Measurements from ENCODE around the gene PDZD2. TPM values are rescaled to one million over a fixed set of nuclear protein-coding genes. Genes with fewer than 3 reads are reported as not detected.
A peak's percentile ranks its signal among the peaks of the same experiment; 100 is the strongest.

Gene PDZD2
- polyA plus RNA-seq, 3 donors, result 0.10 TPM; not detected in 2

- H3K79me2 ChIP-seq (ENCODE audit: insufficient read depth, low read length), result peaks cover 96% of the 10 kb centered on the region
- no CpG with 5 or more reads among the region's 1 CpG for WGBS (ENCODE audit: insufficient coverage)
- peak overlapping the region in 1 of 2 donors; percentile 48 for H3K27ac ChIP-seq (ENCODE audit: low read depth in 1 of 2, low read length in 2 of 2)
- no peaks in the 10 kb centered on the region for H3K4me1 ChIP-seq (ENCODE audit: control insufficient read depth in 1 of 2, insufficient read depth in 2 of 2, low read length in 2 of 2)
- Mint-ChIP-seq H3K27me3 (ENCODE audit: low read depth in 3 of 3) (no peaks in the 10 kb centered on the region), H3K4me3 (no peak overlapping the region), H3K4me1 (no peaks in the 10 kb centered on the region), H3K27ac (peak overlapping the region in 3 of 7 donors; percentile 28 to 61 (median 46)), H3K36me3 (peaks cover 49 to 73% of the 10 kb centered on the region in 2 donors), H3K9me3 (peaks cover 0 to 3% (median 0%) of the 10 kb centered on the region in 7 donors)
- peaks cover 43 to 79% of the 10 kb centered on the region in 2 donors for H3K36me3 ChIP-seq (replicated peaks in 1 of 2; ENCODE audit: control insufficient read depth in 1 of 2, insufficient read depth in 2 of 2, low read length in 2 of 2)
- no peak overlapping the region for H3K4me2 ChIP-seq (replicated peaks; ENCODE audit: extremely low read depth, low read length, poor library complexity, severe bottlenecking)
- H3K4me3 ChIP-seq (replicated peaks in 1 of 3; ENCODE audit: low read depth in 2 of 3, low read length in 3 of 3), result no peak overlapping the region
- TF ChIP-seq, protein P1, sequence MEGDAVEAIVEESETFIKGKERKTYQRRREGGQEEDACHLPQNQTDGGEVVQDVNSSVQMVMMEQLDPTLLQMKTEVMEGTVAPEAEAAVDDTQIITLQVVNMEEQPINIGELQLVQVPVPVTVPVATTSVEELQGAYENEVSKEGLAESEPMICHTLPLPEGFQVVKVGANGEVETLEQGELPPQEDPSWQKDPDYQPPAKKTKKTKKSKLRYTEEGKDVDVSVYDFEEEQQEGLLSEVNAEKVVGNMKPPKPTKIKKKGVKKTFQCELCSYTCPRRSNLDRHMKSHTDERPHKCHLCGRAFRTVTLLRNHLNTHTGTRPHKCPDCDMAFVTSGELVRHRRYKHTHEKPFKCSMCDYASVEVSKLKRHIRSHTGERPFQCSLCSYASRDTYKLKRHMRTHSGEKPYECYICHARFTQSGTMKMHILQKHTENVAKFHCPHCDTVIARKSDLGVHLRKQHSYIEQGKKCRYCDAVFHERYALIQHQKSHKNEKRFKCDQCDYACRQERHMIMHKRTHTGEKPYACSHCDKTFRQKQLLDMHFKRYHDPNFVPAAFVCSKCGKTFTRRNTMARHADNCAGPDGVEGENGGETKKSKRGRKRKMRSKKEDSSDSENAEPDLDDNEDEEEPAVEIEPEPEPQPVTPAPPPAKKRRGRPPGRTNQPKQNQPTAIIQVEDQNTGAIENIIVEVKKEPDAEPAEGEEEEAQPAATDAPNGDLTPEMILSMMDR (IDR thresholded peaks at IDR 0.05), result no peak
- intact Hi-C loops (cut with micrococcal nuclease), result no loop called here
- H2AFZ ChIP-seq (ENCODE audit: insufficient read depth, low read depth, low read length, poor library complexity, severe bottlenecking), result no peak overlapping the region
- no peaks in the 10 kb centered on the region for H3K9me3 ChIP-seq (replicated peaks in 1 of 2; ENCODE audit: control insufficient read depth in 1 of 2, insufficient read depth in 1 of 2, low read length in 2 of 2)
- no peak overlapping the region for H3K9ac ChIP-seq (ENCODE audit: insufficient read depth, low read length, poor library complexity, severe bottlenecking)
- DNase-seq, result no peak
- peaks cover 95% of the 10 kb centered on the region for H4K20me1 ChIP-seq (ENCODE audit: insufficient read depth, low read length)
- no peaks in the 10 kb centered on the region for H3K27me3 ChIP-seq (ENCODE audit: control insufficient read depth in 2 of 2, insufficient read depth in 2 of 2, low read length in 2 of 2)
These were observed 496.2 kb downstream of the PDZD2 start for GRCh38 chr5:32135086-32135485.

DNA sequence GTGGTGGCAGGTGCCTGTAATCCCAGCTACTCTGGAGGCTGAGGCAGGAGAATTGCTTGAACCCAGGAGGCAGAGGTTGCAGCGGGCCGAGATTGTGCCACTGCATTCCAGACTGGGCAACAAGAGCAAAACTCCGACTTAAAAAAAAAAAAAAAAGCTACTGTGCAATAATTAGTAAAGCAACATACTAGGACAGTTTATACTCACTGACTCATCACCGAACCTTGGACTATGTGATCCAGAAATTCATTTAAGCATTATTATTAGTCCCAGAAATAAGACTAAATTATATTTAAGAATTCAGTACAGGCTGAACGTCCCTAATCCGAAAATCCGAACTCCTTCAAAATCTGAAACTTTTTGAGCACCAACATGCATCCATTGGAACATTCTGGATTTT is 497.4 kb downstream of the PDZD2 start:
- Mint-ChIP-seq H3K4me3 (no peak overlapping the region), H3K36me3 (peaks cover 49 to 71% of the 10 kb centered on the region in 2 donors), H3K9me3 (peaks cover 0 to 3% (median 0%) of the 10 kb centered on the region in 7 donors), H3K4me1 (no peaks in the 10 kb centered on the region), H3K27ac (peak overlapping the region in 1 of 7 donors; percentile 45), H3K27me3 (ENCODE audit: low read depth in 3 of 3) (no peaks in the 10 kb centered on the region)
- TF ChIP-seq, protein P1 (IDR thresholded peaks at IDR 0.05), result no peak
- Histone ChIP-seq H3K9me3 (replicated peaks in 1 of 2; ENCODE audit: control insufficient read depth in 1 of 2, insufficient read depth in 1 of 2, low read length in 2 of 2) (no peaks in the 10 kb centered on the region), H4K20me1 (ENCODE audit: insufficient read depth, low read length) (peaks cover 95% of the 10 kb centered on the region), H2AFZ (ENCODE audit: insufficient read depth, low read depth, low read length, poor library complexity, severe bottlenecking) (no peak overlapping the region), H3K27ac (ENCODE audit: low read depth in 1 of 2, low read length in 2 of 2) (no peak overlapping the region), H3K4me2 (replicated peaks; ENCODE audit: extremely low read depth, low read length, poor library complexity, severe bottlenecking) (no peak overlapping the region), H3K9ac (ENCODE audit: insufficient read depth, low read length, poor library complexity, severe bottlenecking) (no peak overlapping the region), H3K4me3 (replicated peaks in 1 of 3; ENCODE audit: low read depth in 2 of 3, low read length in 3 of 3) (no peak overlapping the region), H3K36me3 (replicated peaks in 1 of 2; ENCODE audit: control insufficient read depth in 1 of 2, insufficient read depth in 2 of 2, low read length in 2 of 2) (peaks cover 34 to 76% of the 10 kb centered on the region in 2 donors), H3K79me2 (ENCODE audit: insufficient read depth, low read length) (peaks cover 96% of the 10 kb centered on the region), H3K27me3 (ENCODE audit: control insufficient read depth in 2 of 2, insufficient read depth in 2 of 2, low read length in 2 of 2) (no peaks in the 10 kb centered on the region), H3K4me1 (ENCODE audit: control insufficient read depth in 1 of 2, insufficient read depth in 2 of 2, low read length in 2 of 2) (no peaks in the 10 kb centered on the region)
- no CpG with 5 or more reads among the region's 7 CpGs for WGBS (ENCODE audit: insufficient coverage)
- intact Hi-C loops (cut with micrococcal nuclease), result no loop called here
- DNase-seq, result no peak

All from CD14-positive monocyte (primary cell).